Subcutaneous adipose tissue (tissue), 4 donors: ENCODE measurements around the gene JPT1. TPM values are rescaled to one million over a fixed set of nuclear protein-coding genes. Genes with fewer than 3 reads are reported as not detected.

ENCODE experiments used
- CTCF ChIP-seq: fragments of 450-650 bp; IDR thresholded peaks from one replicate; pipeline ENCODE4 v1.5.1; 2016; ENCODE audit warnings: low read depth, mild to moderate bottlenecking, control low read depth, antibody characterized with exemption, moderate library complexity
- total RNA-seq, 4 donors: library from RNA; depleted of rRNA; stranded (reverse); fragments of >200 nt; gene quantifications; one replicate each; pipeline ENCODE4 v1.1.0, GENCODE V29; 2016

Gene JPT1
- total RNA-seq, 4 donors from 2014 or later, result 18.7 to 41.1 (median 22.8) TPM

- TF ChIP-seq CTCF, result no peak
Observed at GRCh38 chr17:75152922-75153779, 1.2 kb downstream of the JPT1 start.

GRCh38 chr17:75152523-75152921, 1.8 kb downstream of the JPT1 start:
- TF ChIP-seq CTCF, result no peak

- TF ChIP-seq CTCF, result no peak
Observed at GRCh38 chr17:75151930-75152329, 2.4 kb downstream of the JPT1 start.

GRCh38 chr17:75147878-75148546, 6.3 kb downstream of the JPT1 start:
- TF ChIP-seq CTCF, result no peak

GRCh38 chr17:75146592-75146991, 7.7 kb downstream of the JPT1 start:
- no peak for TF ChIP-seq CTCF

- no peak for TF ChIP-seq CTCF
Observed at GRCh38 chr17:75144816-75145512, 9.3 kb downstream of the JPT1 start.
